H9 (cell line): Measurements from ENCODE around the gene IQCF6. TPM values are rescaled to one million over a fixed set of nuclear protein-coding genes. Genes with fewer than 3 reads are reported as not detected.

ENCODE experiments used
- DNase-seq: peaks from one replicate; pipeline ENCODE4 v3.0.0-alpha.2; 2017
- H2AFZ ChIP-seq: one replicate; pipeline ENCODE4 v1.6.1; 2013; ENCODE audit warnings: mild to moderate bottlenecking, low read length, control low read depth, moderate library complexity
- H2AK5ac ChIP-seq: 2 replicates; pipeline ENCODE4 v1.6.1; 2013; ENCODE audit warnings: low read length, control low read depth, mixed read lengths; ENCODE audit not compliant: insufficient read length
- H2BK120ac ChIP-seq: one replicate; pipeline ENCODE4 v1.6.1; 2013; ENCODE audit warnings: low read depth, mild to moderate bottlenecking, low read length, control low read depth, inconsistent platforms; ENCODE audit not compliant: poor library complexity, severe bottlenecking
- H2BK12ac ChIP-seq: 2 replicates; pipeline ENCODE4 v1.6.1; 2013; ENCODE audit warnings: low read length, control low read depth, mixed read lengths, low read depth; ENCODE audit not compliant: insufficient read length
- H2BK15ac ChIP-seq: 2 replicates; pipeline ENCODE4 v1.6.1; 2013; ENCODE audit warnings: low read depth, low read length, control low read depth
- H2BK20ac ChIP-seq: one replicate; pipeline ENCODE4 v1.6.1; 2013; ENCODE audit warnings: low read depth, mild to moderate bottlenecking, low read length, control low read depth, inconsistent platforms; ENCODE audit not compliant: poor library complexity, severe bottlenecking
- H2BK5ac ChIP-seq: 2 replicates; pipeline ENCODE4 v1.6.1; 2013; ENCODE audit warnings: low read length, control low read depth, mixed read lengths; ENCODE audit not compliant: insufficient read length
- H3K14ac ChIP-seq: 2 replicates; pipeline ENCODE4 v1.6.1; 2013; ENCODE audit warnings: low read length, control low read depth; ENCODE audit not compliant: insufficient read depth
- H3K18ac ChIP-seq: 2 replicates; pipeline ENCODE4 v1.6.1; 2013; ENCODE audit warnings: low read depth, mild to moderate bottlenecking, mixed read lengths, low read length, control low read depth; ENCODE audit not compliant: insufficient read length
- H3K23ac ChIP-seq: 2 replicates; pipeline ENCODE4 v1.6.1; 2013; ENCODE audit warnings: low read length, control low read depth, mixed read lengths, low read depth; ENCODE audit not compliant: insufficient read length
- H3K23me2 ChIP-seq: 2 replicates; pipeline ENCODE4 v1.6.1; 2013; ENCODE audit warnings: low read depth, mild to moderate bottlenecking, mixed read lengths, low read length, control low read depth; ENCODE audit not compliant: insufficient read length, poor library complexity, severe bottlenecking
- H3K27ac ChIP-seq: 2 replicates; pipeline ENCODE4 v1.5.1; 2013; ENCODE audit warnings: low read length, control low read depth, mixed read lengths, low read depth; ENCODE audit not compliant: insufficient read length
- H3K27me3 ChIP-seq: 2 replicates; pipeline ENCODE4 v1.6.1; 2013; ENCODE audit warnings: low read length, control low read depth, inconsistent platforms; ENCODE audit not compliant: insufficient read depth
- H3K4ac ChIP-seq: 2 replicates; pipeline ENCODE4 v1.6.1; 2013; ENCODE audit warnings: low read depth, mild to moderate bottlenecking, control low read depth, inconsistent platforms, low read length, moderate library complexity
- H3K4me1 ChIP-seq: 2 replicates; pipeline ENCODE4 v1.6.1; 2013; ENCODE audit warnings: low read length, control low read depth, inconsistent platforms; ENCODE audit not compliant: insufficient read depth
- H3K4me2 ChIP-seq: 2 replicates; pipeline ENCODE4 v1.6.1; 2013; ENCODE audit warnings: low read length, control low read depth, mixed read lengths; ENCODE audit not compliant: insufficient read length, insufficient read depth
- H3K56ac ChIP-seq: 2 replicates; pipeline ENCODE4 v1.6.1; 2013; ENCODE audit warnings: low read depth, mild to moderate bottlenecking, mixed read lengths, low read length, control low read depth; ENCODE audit not compliant: insufficient read length
- H3K79me1 ChIP-seq: 2 replicates; pipeline ENCODE4 v1.6.1; 2013; ENCODE audit warnings: low read depth, mild to moderate bottlenecking, moderate library complexity, low read length, control low read depth, inconsistent platforms; ENCODE audit not compliant: insufficient read depth, poor library complexity, severe bottlenecking
- H3K79me2 ChIP-seq: 2 replicates; pipeline ENCODE4 v1.6.1; 2013; ENCODE audit warnings: low read length, control low read depth, inconsistent platforms; ENCODE audit not compliant: insufficient read depth
- H3K9ac ChIP-seq: 2 replicates; pipeline ENCODE4 v1.6.1; 2013; ENCODE audit warnings: low read length, control low read depth, mixed read lengths; ENCODE audit not compliant: insufficient read length; ENCODE audit errors: extremely low read depth
- H3K9me3 ChIP-seq: one replicate; pipeline ENCODE4 v1.6.1; 2013; ENCODE audit warnings: low read depth, low read length, inconsistent platforms; ENCODE audit not compliant: control insufficient read depth
- H3T11ph ChIP-seq: one replicate; pipeline ENCODE4 v1.6.1; 2013; ENCODE audit warnings: mild to moderate bottlenecking, low read length, control low read depth, inconsistent platforms
- H4K20me1 ChIP-seq: one replicate; pipeline ENCODE4 v1.6.1; 2013; ENCODE audit not compliant: control insufficient read depth, insufficient read length, insufficient read depth
- H4K5ac ChIP-seq: 2 replicates; pipeline ENCODE4 v1.6.1; 2013; ENCODE audit warnings: low read depth, mild to moderate bottlenecking, mixed read lengths, low read length, control low read depth; ENCODE audit not compliant: insufficient read length
- H4K8ac ChIP-seq: replicated peaks from 2 replicates; pipeline ENCODE4 v1.6.1; 2013; ENCODE audit warnings: low read length, control low read depth, mixed read lengths, low read depth; ENCODE audit not compliant: insufficient read length
- H4K91ac ChIP-seq: 2 replicates; pipeline ENCODE4 v1.6.1; 2013; ENCODE audit warnings: low read depth, mild to moderate bottlenecking, moderate library complexity, mixed read lengths, low read length, control low read depth; ENCODE audit not compliant: insufficient read length
- H3K27ac Mint-ChIP-seq, 3 experiments: 2 replicates in 2 of 3; 3 replicates in 1 of 3; pipeline ENCODE4 v1.8.0; 2020 to 2021; ENCODE audit warnings: mixed read lengths in 3 of 3, mild to moderate bottlenecking in 1 of 3, moderate library complexity in 1 of 3
- H3K27me3 Mint-ChIP-seq: 2 replicates; pipeline ENCODE4 v1.8.0; 2021; ENCODE audit warnings: low read depth, mild to moderate bottlenecking, moderate library complexity, mixed read lengths
- H3K36me3 Mint-ChIP-seq, 3 experiments: 2 replicates in 2 of 3; 3 replicates in 1 of 3; pipeline ENCODE4 v1.8.0; 2020 to 2021; ENCODE audit warnings: low read depth in 3 of 3, mixed read lengths in 3 of 3; ENCODE audit not compliant: insufficient read depth in 1 of 3
- H3K4me1 Mint-ChIP-seq, 2 experiments: 2 replicates each; pipeline ENCODE4 v1.8.0; 2020; ENCODE audit warnings: mixed read lengths in 2 of 2
- H3K4me3 Mint-ChIP-seq, 2 experiments: 2 replicates in 1 of 2; 3 replicates in 1 of 2; pipeline ENCODE4 v1.8.0; 2020 to 2021; ENCODE audit warnings: mild to moderate bottlenecking in 2 of 2, mixed read lengths in 2 of 2, moderate library complexity in 1 of 2
- H3K9me3 Mint-ChIP-seq, 2 experiments: 2 replicates in 1 of 2; 3 replicates in 1 of 2; pipeline ENCODE4 v1.8.0; 2020; ENCODE audit warnings: mild to moderate bottlenecking in 2 of 2, mixed read lengths in 2 of 2, moderate library complexity in 1 of 2
- WGBS: extraction: QIAGEN DNeasy Blood & Tissue Kit; methylation state at CpG from one replicate; pipeline ENCODE4 v1.1.7; 2013; ENCODE audit warnings: missing lambda C conversion rate, low lambda C conversion rate, mixed read lengths; ENCODE audit not compliant: insufficient read length; ENCODE audit errors: extremely low coverage; 5-methylcytosine and 5-hydroxymethylcytosine counted together
- total RNA-seq: library from RNA; stranded (reverse); gene quantifications from 2 replicates; pipeline ENCODE4 v1.2.1, GENCODE V29; 2021
- TF ChIP-seq, protein P1 (sequence below): fragments of 200-600 bp; sonication (generic); conservative IDR thresholded peaks from 3 replicates; pipeline ENCODE4 v1.8.0; 2021; ENCODE audit warnings: antibody characterized with exemption, mild to moderate bottlenecking

The IQCF6 gene
- total RNA-seq, 1 experiment from 2014 or later = not detected

DNA sequence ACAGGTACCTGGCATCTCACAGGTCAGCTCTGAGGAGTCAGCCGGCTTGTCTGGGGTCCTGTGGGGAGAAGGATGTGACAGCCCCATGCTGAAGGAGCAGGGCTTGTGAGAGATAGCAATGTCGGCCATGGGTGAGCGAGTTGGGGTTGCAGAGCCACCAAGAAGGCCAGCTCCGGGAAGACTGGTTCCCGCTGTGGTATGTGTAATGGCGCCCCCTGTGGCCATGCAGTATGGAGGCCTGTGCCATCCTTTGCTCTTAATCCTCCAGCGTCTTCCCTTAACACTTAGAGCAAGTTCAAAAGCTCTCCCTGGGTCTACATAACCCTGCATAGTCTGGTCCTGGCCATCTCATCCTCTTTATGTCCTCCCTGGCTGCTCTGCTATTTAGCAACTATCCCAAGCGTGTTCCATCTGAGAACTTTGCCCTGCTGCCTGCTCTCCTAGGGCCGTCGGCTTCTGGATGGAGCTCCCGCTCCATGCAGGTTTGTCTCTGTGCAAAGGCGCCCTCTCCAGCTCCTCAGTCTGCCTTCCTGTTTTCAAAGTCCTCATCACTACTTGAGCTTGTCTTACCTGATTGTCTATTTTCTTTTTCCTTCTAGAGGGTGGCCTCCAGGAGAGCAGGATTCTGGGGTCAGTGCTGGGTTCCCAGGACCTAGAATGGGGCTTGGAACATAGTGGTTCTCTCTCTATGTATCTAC is 40.8 kb upstream of the IQCF6 start:
- Histone ChIP-seq H3K23ac (no peak overlapping the region), H3K56ac (no peak overlapping the region), H2BK5ac (no peak overlapping the region), H3K27me3 (no peaks in the 10 kb centered on the region), H2BK15ac (no peak overlapping the region), H3K79me1 (no peaks in the 10 kb centered on the region), H4K5ac (no peak overlapping the region), H4K91ac (no peak overlapping the region), H2AFZ (no peak overlapping the region), H2BK12ac (no peak overlapping the region), H4K8ac (no peak overlapping the region), H3K4me2 (no peak overlapping the region), H3K14ac (no peak overlapping the region), H3T11ph (no peak overlapping the region), H3K4ac (no peak overlapping the region), H2BK20ac (no peak overlapping the region), H3K9me3 (no peaks in the 10 kb centered on the region), H2BK120ac (no peak overlapping the region), H3K79me2 (no peaks in the 10 kb centered on the region), H3K4me1 (no peaks in the 10 kb centered on the region), H3K9ac (no peak overlapping the region), H4K20me1 (no peaks in the 10 kb centered on the region), H3K23me2 (no peaks in the 10 kb centered on the region), H3K18ac (no peak overlapping the region), H3K27ac (no peak overlapping the region), H2AK5ac (no peak overlapping the region)
- DNase-seq = peak; percentile 85
- WGBS = no CpG with 5 or more reads among the region's 12 CpGs
- H3K36me3 Mint-ChIP-seq = peaks cover 0 to 5% (median 0%) of the 10 kb centered on the region in 3 experiments; a peak in 2 of 7 replicates
- peaks cover 3 to 9% of the 10 kb centered on the region in 2 experiments for H3K9me3 Mint-ChIP-seq
- no peak overlapping the region for H3K27ac Mint-ChIP-seq
- no peak overlapping the region for H3K4me3 Mint-ChIP-seq
- TF ChIP-seq, protein P1, sequence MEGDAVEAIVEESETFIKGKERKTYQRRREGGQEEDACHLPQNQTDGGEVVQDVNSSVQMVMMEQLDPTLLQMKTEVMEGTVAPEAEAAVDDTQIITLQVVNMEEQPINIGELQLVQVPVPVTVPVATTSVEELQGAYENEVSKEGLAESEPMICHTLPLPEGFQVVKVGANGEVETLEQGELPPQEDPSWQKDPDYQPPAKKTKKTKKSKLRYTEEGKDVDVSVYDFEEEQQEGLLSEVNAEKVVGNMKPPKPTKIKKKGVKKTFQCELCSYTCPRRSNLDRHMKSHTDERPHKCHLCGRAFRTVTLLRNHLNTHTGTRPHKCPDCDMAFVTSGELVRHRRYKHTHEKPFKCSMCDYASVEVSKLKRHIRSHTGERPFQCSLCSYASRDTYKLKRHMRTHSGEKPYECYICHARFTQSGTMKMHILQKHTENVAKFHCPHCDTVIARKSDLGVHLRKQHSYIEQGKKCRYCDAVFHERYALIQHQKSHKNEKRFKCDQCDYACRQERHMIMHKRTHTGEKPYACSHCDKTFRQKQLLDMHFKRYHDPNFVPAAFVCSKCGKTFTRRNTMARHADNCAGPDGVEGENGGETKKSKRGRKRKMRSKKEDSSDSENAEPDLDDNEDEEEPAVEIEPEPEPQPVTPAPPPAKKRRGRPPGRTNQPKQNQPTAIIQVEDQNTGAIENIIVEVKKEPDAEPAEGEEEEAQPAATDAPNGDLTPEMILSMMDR = peak; percentile 92
- peaks cover 8 to 9% of the 10 kb centered on the region in 2 experiments for H3K4me1 Mint-ChIP-seq
- H3K27me3 Mint-ChIP-seq = peaks cover 14% of the 10 kb centered on the region
